GM12892 (cell line): ENCODE measurements around the gene CARM1.

Source experiments
- POLR2A ChIP-seq: IDR thresholded peaks from 2 replicates; pipeline ENCODE4 v1.6.1; 2011; ENCODE audit warnings: low read depth, low read length, control low read depth
- POLR2AphosphoS5 ChIP-seq: IDR thresholded peaks from 2 replicates; pipeline ENCODE4 v1.6.1; 2011; ENCODE audit warnings: low read depth, low read length, control low read depth
- TAF1 ChIP-seq: IDR thresholded peaks from 2 replicates; pipeline ENCODE4 v1.6.1; 2011; ENCODE audit warnings: low read depth, mild to moderate bottlenecking, control low read depth, low read length, borderline replicate concordance

DNA sequence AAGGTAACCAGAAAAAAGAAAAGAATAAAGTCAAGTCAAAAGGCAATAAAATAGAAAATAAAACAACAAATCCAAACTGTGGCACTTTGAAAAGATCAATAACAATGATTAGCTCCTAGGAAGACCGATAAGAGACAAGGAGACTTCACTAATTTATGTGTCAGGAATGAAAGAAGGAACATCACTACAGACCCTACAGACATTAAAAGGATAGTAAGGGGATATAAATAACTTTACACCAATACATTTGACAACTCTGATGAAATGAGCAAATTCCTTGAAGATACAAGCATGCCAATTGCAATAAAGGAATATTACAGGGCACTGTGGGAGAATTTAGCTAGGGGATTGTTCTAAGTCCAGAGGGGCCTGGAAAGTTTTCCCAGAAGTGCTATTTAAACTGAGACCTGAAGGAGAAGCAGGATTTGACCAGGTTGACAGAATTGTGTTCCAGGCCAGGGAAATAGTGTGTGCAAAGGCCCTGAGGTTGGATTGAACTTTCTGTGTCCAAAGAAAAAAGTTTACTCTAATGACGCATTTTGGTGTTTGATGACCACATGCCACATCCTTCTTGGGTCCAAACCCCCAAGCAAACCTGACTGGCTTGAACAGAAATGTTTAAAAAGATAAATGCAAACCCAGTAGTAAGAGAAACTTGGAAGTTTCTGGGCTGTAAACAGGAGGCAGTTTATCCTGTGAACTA is 24.7 kb upstream of the CARM1 start:
- TF ChIP-seq POLR2A (no peak), POLR2AphosphoS5 (no peak), TAF1 (no peak)
